Measurements from ENCODE around the gene LRRC8C. TPM values are rescaled to one million over a fixed set of nuclear protein-coding genes. Genes with fewer than 3 reads are reported as not detected.

The LRRC8C gene
- total and polyA plus RNA-seq, 2 donors (not counting 1 experiment from before 2014, with no cell fraction given): 3.9 to 6.8 TPM

DNA sequence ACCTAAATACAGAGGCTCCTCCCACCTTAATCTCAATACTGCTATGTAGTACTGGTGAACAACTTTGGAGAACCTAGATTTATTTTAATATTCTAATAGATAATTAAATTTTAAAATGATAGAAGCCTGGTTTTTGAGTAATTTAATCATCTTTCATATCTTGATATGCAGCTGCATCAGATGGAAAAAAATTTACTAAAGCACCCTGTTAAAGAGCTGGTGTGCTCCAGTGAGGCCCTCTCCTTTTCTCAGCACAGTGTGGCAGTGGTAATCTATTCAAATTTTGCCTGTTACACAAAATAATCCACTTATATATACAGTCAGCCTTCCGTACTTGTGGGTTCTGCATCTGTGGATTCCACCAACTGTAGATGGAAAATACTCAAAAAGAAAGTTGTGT lies 82.8 kb downstream of the LRRC8C start:
- ChIA-PET CTCF (no interaction called here), POLR2A (interaction anchor here (0.6 kb wide), 1 partner anchor 28 kb away, joined by 3 read pairs; no protein-coding TSS in a partner anchor)
- Histone ChIP-seq H3K79me2 (ENCODE audit: control insufficient read depth, insufficient read depth, low read length) (peaks cover 21% of the 10 kb centered on the region), H4K20me1 (ENCODE audit: control insufficient read depth, insufficient read depth, low read length, poor library complexity, severe bottlenecking) (no peaks in the 10 kb centered on the region), H3K9me3 (ENCODE audit: control extremely low read depth in 1 of 3, control insufficient read depth in 2 of 3, insufficient read depth in 1 of 3, low read length in 2 of 3) (no peaks in the 10 kb centered on the region), H3K9ac (ENCODE audit: low read length) (no peak overlapping the region), H3K27ac (ENCODE audit: low read length in 2 of 2) (no peak overlapping the region), H3K27me3 (replicated peaks in 1 of 4; ENCODE audit: control extremely low read depth in 1 of 4, control insufficient read depth in 3 of 4, insufficient read depth in 4 of 4, low read length in 3 of 4) (no peaks in the 10 kb centered on the region), H3K4me1 (ENCODE audit: control insufficient read depth in 2 of 2, insufficient read depth in 2 of 2, low read length in 2 of 2) (peaks cover 16 to 23% of the 10 kb centered on the region in 2 donors), H2AFZ (ENCODE audit: insufficient read depth, low read depth, low read length, poor library complexity, severe bottlenecking) (no peak overlapping the region), H3K4me3 (ENCODE audit: control extremely low read depth in 1 of 5, extremely low read depth in 1 of 5, insufficient read depth in 1 of 5, low read depth in 2 of 5, low read length in 4 of 5) (no peak overlapping the region), H3K36me3 (replicated peaks in 1 of 2; ENCODE audit: control extremely low read depth in 1 of 2, control insufficient read depth in 1 of 2, extremely low read depth in 1 of 2, insufficient read depth in 2 of 2, low read length in 1 of 2) (peaks cover 1 to 16% of the 10 kb centered on the region in 2 experiments), H3K4me2 (replicated peaks; ENCODE audit: low read depth, low read length, poor library complexity, severe bottlenecking) (no peak overlapping the region)
- intact Hi-C loops (cut with micrococcal nuclease): loop anchor here (2.0 to 5.0 kb wide), 2 partner anchors 21 to 188 kb away; no protein-coding TSS in a partner anchor
- Mint-ChIP-seq H3K27ac (no peak overlapping the region), H3K4me1 (peaks cover 25% of the 10 kb centered on the region), H3K27me3 (no peaks in the 10 kb centered on the region), H3K9me3 (ENCODE audit: insufficient read depth) (no peaks in the 10 kb centered on the region), H3K4me3 (no peak overlapping the region)
- no peak for ATAC-seq (ENCODE audit: low read depth)
- no peak for DNase-seq
- no CpG with 5 or more reads among the region's 1 CpG for WGBS (ENCODE audit: insufficient coverage)
- TF ChIP-seq EZH2 (IDR thresholded peaks at IDR 0.05; ENCODE audit: borderline replicate concordance, insufficient read depth, low read depth, low read length, poor library complexity, severe bottlenecking): no peak
- TF ChIP-seq, protein P1, sequence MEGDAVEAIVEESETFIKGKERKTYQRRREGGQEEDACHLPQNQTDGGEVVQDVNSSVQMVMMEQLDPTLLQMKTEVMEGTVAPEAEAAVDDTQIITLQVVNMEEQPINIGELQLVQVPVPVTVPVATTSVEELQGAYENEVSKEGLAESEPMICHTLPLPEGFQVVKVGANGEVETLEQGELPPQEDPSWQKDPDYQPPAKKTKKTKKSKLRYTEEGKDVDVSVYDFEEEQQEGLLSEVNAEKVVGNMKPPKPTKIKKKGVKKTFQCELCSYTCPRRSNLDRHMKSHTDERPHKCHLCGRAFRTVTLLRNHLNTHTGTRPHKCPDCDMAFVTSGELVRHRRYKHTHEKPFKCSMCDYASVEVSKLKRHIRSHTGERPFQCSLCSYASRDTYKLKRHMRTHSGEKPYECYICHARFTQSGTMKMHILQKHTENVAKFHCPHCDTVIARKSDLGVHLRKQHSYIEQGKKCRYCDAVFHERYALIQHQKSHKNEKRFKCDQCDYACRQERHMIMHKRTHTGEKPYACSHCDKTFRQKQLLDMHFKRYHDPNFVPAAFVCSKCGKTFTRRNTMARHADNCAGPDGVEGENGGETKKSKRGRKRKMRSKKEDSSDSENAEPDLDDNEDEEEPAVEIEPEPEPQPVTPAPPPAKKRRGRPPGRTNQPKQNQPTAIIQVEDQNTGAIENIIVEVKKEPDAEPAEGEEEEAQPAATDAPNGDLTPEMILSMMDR (IDR thresholded peaks at IDR 0.05): no peak

GRCh38 chr1:89719502-89720306 lies 86.8 kb downstream of the LRRC8C start:
- H3K4me2 ChIP-seq (replicated peaks; ENCODE audit: low read depth, low read length, poor library complexity, severe bottlenecking): peak overlapping the region; percentile 66
- Mint-ChIP-seq H3K4me1 (peaks cover 53% of the 10 kb centered on the region), H3K9me3 (ENCODE audit: insufficient read depth) (no peaks in the 10 kb centered on the region), H3K27ac (peak overlapping the region; percentile 42), H3K27me3 (no peaks in the 10 kb centered on the region), H3K4me3 (peak overlapping the region; percentile 64)
- H3K9me3 ChIP-seq (ENCODE audit: control extremely low read depth in 1 of 3, control insufficient read depth in 2 of 3, insufficient read depth in 1 of 3, low read length in 2 of 3): no peaks in the 10 kb centered on the region
- POLR2A ChIA-PET: interaction anchor here (0.8 kb wide), 1 partner anchor 86 kb away, joined by 4 read pairs; no protein-coding TSS in a partner anchor
- H4K20me1 ChIP-seq (ENCODE audit: control insufficient read depth, insufficient read depth, low read length, poor library complexity, severe bottlenecking): no peaks in the 10 kb centered on the region
- peak overlapping the region; percentile 20 for H3K9ac ChIP-seq (ENCODE audit: low read length)
- peaks cover 9% of the 10 kb centered on the region for H3K79me2 ChIP-seq (ENCODE audit: control insufficient read depth, insufficient read depth, low read length)
- peaks cover 38 to 46% of the 10 kb centered on the region in 2 donors for H3K4me1 ChIP-seq (ENCODE audit: control insufficient read depth in 2 of 2, insufficient read depth in 2 of 2, low read length in 2 of 2)
- H3K27ac ChIP-seq (ENCODE audit: low read length in 2 of 2): peak overlapping the region; percentile 11 to 45
- H2AFZ ChIP-seq (ENCODE audit: insufficient read depth, low read depth, low read length, poor library complexity, severe bottlenecking): no peak overlapping the region
- no peak for TF ChIP-seq EZH2 (IDR thresholded peaks at IDR 0.05; ENCODE audit: borderline replicate concordance, insufficient read depth, low read depth, low read length, poor library complexity, severe bottlenecking)
- TF ChIP-seq, protein P1 (IDR thresholded peaks at IDR 0.05): peak; percentile 18
- DNase-seq (peak; percentile 62), ATAC-seq (ENCODE audit: low read depth) (peak; percentile 88)
- H3K36me3 ChIP-seq (replicated peaks in 1 of 2; ENCODE audit: control extremely low read depth in 1 of 2, control insufficient read depth in 1 of 2, extremely low read depth in 1 of 2, insufficient read depth in 2 of 2, low read length in 1 of 2): no peaks in the 10 kb centered on the region
- no CpG with 5 or more reads among the region's 5 CpGs for WGBS (ENCODE audit: insufficient coverage)
- no peaks in the 10 kb centered on the region for H3K27me3 ChIP-seq (replicated peaks in 1 of 4; ENCODE audit: control extremely low read depth in 1 of 4, control insufficient read depth in 3 of 4, insufficient read depth in 4 of 4, low read length in 3 of 4)
- CTCF ChIA-PET: interaction anchor here (0.9 to 3.5 kb wide), 12 partner anchors 8 to 202 kb away, joined by 3 to 20 read pairs (median 4); partner anchors contain the start of gene LRRC8C
- intact Hi-C loops (cut with micrococcal nuclease): loop anchor here (1.0 to 5.0 kb wide), 5 partner anchors 13 to 192 kb away; partner anchors contain the start of gene LRRC8C
- H3K4me3 ChIP-seq (ENCODE audit: control extremely low read depth in 1 of 5, extremely low read depth in 1 of 5, insufficient read depth in 1 of 5, low read depth in 2 of 5, low read length in 4 of 5): peak overlapping the region in 2 of 5 experiments; percentile 19 to 30
